GM23248 (cell line): Measurements from ENCODE around the gene GPR17.

ENCODE experiments used
- EZH2 ChIP-seq: fragments of 200-600 bp; sonication (generic); IDR thresholded peaks from 2 replicates; pipeline ENCODE4 v1.6.1; 2018; ENCODE audit warnings: antibody characterized with exemption, mild to moderate bottlenecking; ENCODE audit not compliant: insufficient read depth, poor library complexity, severe bottlenecking
- EZH2phosphoT487 ChIP-seq: fragments of 200-600 bp; sonication (generic); IDR thresholded peaks from 2 replicates; pipeline ENCODE4 v1.6.1; 2018; ENCODE audit warnings: antibody characterized with exemption, moderate library complexity, mild to moderate bottlenecking, low read depth; ENCODE audit not compliant: insufficient read depth

GRCh38 chr2:127673291-127674069, 27.5 kb downstream of the GPR17 start:
- TF ChIP-seq EZH2phosphoT487 (no peak), EZH2 (no peak)
